Iris pigment epithelial cell (primary cell): ENCODE measurements around the gene FUCA1.
A peak's percentile ranks its signal among the peaks of the same experiment; 100 is the strongest.
"Not testable (repeated sequence)": the region's sequence is repeated elsewhere in the genome, so short reads cannot be mapped to it uniquely, and the experiment has no call there.

Source experiments
- DNase-seq: peaks from one replicate; pipeline ENCODE4 v3.0.0-alpha.2; 2011; ENCODE audit warnings: low read depth

Gene FUCA1

GRCh38 chr1:23837908-23838307, 30.2 kb downstream of the FUCA1 start:
- no peak for DNase-seq

- DNase-seq, result no peak
Observed at GRCh38 chr1:23836037-23836436, 32.1 kb downstream of the FUCA1 start.

GRCh38 chr1:23834156-23834555, 33.9 kb downstream of the FUCA1 start:
- DNase-seq, result not testable (repeated sequence)

- no peak for DNase-seq
Observed at GRCh38 chr1:23827717-23828116, 40.4 kb downstream of the FUCA1 start.

GRCh38 chr1:23826590-23826989, 41.5 kb downstream of the FUCA1 start:
- DNase-seq, result not testable (repeated sequence)

- DNase-seq, result no peak
Observed at GRCh38 chr1:23825762-23826522, 42.1 kb downstream of the FUCA1 start.

- peak; percentile 91 for DNase-seq
Observed at GRCh38 chr1:23825076-23825761, 42.9 kb downstream of the FUCA1 start, which contains the start of gene HMGCL. TSS of gene HMGCL (minus strand) at chr1:23825429. CDS start at chr1:23825415, 14 bp downstream.

- DNase-seq, result no peak
Observed at GRCh38 chr1:23824711-23825075, 43.4 kb downstream of the FUCA1 start.

- no peak for DNase-seq
Observed at GRCh38 chr1:23823767-23824166, 44.3 kb downstream of the FUCA1 start.

GRCh38 chr1:23817633-23818032, 50.5 kb downstream of the FUCA1 start:
- no peak for DNase-seq

- no peak for DNase-seq
Observed at GRCh38 chr1:23816906-23817305, 51.2 kb downstream of the FUCA1 start.

GRCh38 chr1:23816361-23816760, 51.7 kb downstream of the FUCA1 start:
- DNase-seq, result no peak

GRCh38 chr1:23814016-23814415, 54.1 kb downstream of the FUCA1 start:
- peak; percentile 30 for DNase-seq

- peak; percentile 46 for DNase-seq
Observed at GRCh38 chr1:23810818-23811540, 57.1 kb downstream of the FUCA1 start.

- peak; percentile 64 for DNase-seq
Observed at GRCh38 chr1:23809751-23810171, 58.3 kb downstream of the FUCA1 start.

- peak; percentile 50 for DNase-seq
Observed at GRCh38 chr1:23807453-23807852, 60.6 kb downstream of the FUCA1 start.

- no peak for DNase-seq
Observed at GRCh38 chr1:23806280-23806679, 61.8 kb downstream of the FUCA1 start.

GRCh38 chr1:23805025-23805424, 63.1 kb downstream of the FUCA1 start:
- no peak for DNase-seq

- no peak for DNase-seq
Observed at GRCh38 chr1:23804183-23804835, 63.8 kb downstream of the FUCA1 start.

- DNase-seq, result no peak
Observed at GRCh38 chr1:23803674-23804073, 64.4 kb downstream of the FUCA1 start.

GRCh38 chr1:23802809-23803342, 65.2 kb downstream of the FUCA1 start:
- DNase-seq, result not testable (repeated sequence)

GRCh38 chr1:23801876-23802275, 66.2 kb downstream of the FUCA1 start:
- DNase-seq, result no peak
